ENCODE data around the gene RIC1. TPM values are rescaled to one million over a fixed set of nuclear protein-coding genes. Genes with fewer than 3 reads are reported as not detected.
"Not testable (repeated sequence)": the region's sequence is repeated elsewhere in the genome, so short reads cannot be mapped to it uniquely, and the experiment has no call there.

RIC1 gene
- total and polyA plus RNA-seq, 2 donors (not counting 1 experiment from before 2014, with no cell fraction given), result 38.9 to 43.1 TPM

DNA sequence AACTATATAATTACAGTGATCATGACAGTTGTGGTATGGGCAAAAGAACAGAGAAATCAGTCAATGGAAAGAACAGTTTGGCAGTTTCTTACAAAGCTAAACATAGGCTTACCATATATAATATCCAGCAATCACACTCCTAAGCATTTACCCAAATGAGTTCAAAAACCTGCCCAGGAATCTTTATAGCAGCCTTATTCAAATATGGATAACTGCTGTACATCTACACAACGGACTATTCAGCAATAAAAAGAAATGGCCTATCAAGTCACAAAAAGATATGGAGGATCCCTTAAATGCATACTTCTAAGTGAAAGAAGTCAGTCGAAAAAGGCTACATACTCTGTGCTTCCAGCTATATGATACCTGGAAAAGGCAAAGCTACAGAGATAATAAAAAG lies 167.4 kb downstream of the RIC1 start:
- Histone ChIP-seq H3K27me3 (ENCODE audit: control insufficient read depth, insufficient read depth, low read length) (no peaks in the 10 kb centered on the region), H3K79me2 (ENCODE audit: control insufficient read depth, insufficient read depth, low read length) (no peaks in the 10 kb centered on the region), H2AFZ (ENCODE audit: low read length) (no peak overlapping the region), H4K20me1 (ENCODE audit: control insufficient read depth, extremely low read depth, insufficient read depth, low read length) (no peaks in the 10 kb centered on the region), H3K36me3 (ENCODE audit: control insufficient read depth, insufficient read depth, low read length) (no peaks in the 10 kb centered on the region), H3K4me2 (ENCODE audit: extremely low read depth, insufficient read depth, low read length) (no peak overlapping the region), H3K9me3 (ENCODE audit: control insufficient read depth, insufficient read depth, low read depth, low read length) (no peaks in the 10 kb centered on the region), H3K4me1 (ENCODE audit: control insufficient read depth, extremely low read depth, insufficient read depth, low read length) (no peaks in the 10 kb centered on the region), H3K27ac (ENCODE audit: insufficient read depth, low read length) (no peak overlapping the region), H3K9ac (ENCODE audit: insufficient read depth, low read length) (no peak overlapping the region), H3K4me3 (replicated peaks in 1 of 4; ENCODE audit: control extremely low read depth in 1 of 4, insufficient read depth in 1 of 4, low read depth in 3 of 4, low read length in 4 of 4) (no peak overlapping the region)
- no peak for DNase-seq (ENCODE audit: low read depth in 2 of 2)
- TF ChIP-seq EZH2 (IDR thresholded peaks at IDR 0.05; ENCODE audit: low read length, missing control alignments) (no peak), CTCF (conservative IDR thresholded peaks at IDR 0.05 in 1 of 2, IDR thresholded peaks at IDR 0.05 in 1 of 2; ENCODE audit: low read depth in 1 of 2, low read length in 2 of 2) (no peak)

DNA sequence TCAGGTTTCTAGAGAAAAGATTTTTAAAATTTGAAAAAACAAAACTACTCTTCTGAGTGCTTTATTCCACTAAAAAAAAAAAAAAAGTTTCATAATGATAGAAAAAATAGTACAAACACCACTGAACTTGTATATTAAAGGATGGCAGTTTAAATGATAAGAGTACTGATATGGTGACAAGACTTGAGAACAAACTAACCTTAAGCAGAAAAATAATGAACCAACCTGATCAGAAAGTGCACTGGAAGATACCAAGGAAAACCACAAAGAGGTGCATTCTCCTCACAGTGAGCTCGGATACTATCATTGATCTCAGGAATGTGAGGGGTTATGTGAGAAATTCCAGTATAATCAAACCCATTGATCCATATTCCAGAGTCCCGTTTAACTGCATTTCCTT lies 169.7 kb downstream of the RIC1 start:
- Histone ChIP-seq H4K20me1 (ENCODE audit: control insufficient read depth, extremely low read depth, insufficient read depth, low read length) (no peaks in the 10 kb centered on the region), H3K4me3 (replicated peaks in 1 of 4; ENCODE audit: control extremely low read depth in 1 of 4, insufficient read depth in 1 of 4, low read depth in 3 of 4, low read length in 4 of 4) (no peak overlapping the region), H3K4me2 (ENCODE audit: extremely low read depth, insufficient read depth, low read length) (no peak overlapping the region), H2AFZ (ENCODE audit: low read length) (no peak overlapping the region), H3K27me3 (ENCODE audit: control insufficient read depth, insufficient read depth, low read length) (no peaks in the 10 kb centered on the region), H3K79me2 (ENCODE audit: control insufficient read depth, insufficient read depth, low read length) (no peaks in the 10 kb centered on the region), H3K4me1 (ENCODE audit: control insufficient read depth, extremely low read depth, insufficient read depth, low read length) (no peaks in the 10 kb centered on the region), H3K9ac (ENCODE audit: insufficient read depth, low read length) (no peak overlapping the region), H3K36me3 (ENCODE audit: control insufficient read depth, insufficient read depth, low read length) (no peaks in the 10 kb centered on the region), H3K9me3 (ENCODE audit: control insufficient read depth, insufficient read depth, low read depth, low read length) (no peaks in the 10 kb centered on the region), H3K27ac (ENCODE audit: insufficient read depth, low read length) (no peak overlapping the region)
- DNase-seq (ENCODE audit: low read depth in 2 of 2), result no peak
- TF ChIP-seq EZH2 (IDR thresholded peaks at IDR 0.05; ENCODE audit: low read length, missing control alignments) (no peak), CTCF (conservative IDR thresholded peaks at IDR 0.05 in 1 of 2, IDR thresholded peaks at IDR 0.05 in 1 of 2; ENCODE audit: low read depth in 1 of 2, low read length in 2 of 2) (no peak)

DNA sequence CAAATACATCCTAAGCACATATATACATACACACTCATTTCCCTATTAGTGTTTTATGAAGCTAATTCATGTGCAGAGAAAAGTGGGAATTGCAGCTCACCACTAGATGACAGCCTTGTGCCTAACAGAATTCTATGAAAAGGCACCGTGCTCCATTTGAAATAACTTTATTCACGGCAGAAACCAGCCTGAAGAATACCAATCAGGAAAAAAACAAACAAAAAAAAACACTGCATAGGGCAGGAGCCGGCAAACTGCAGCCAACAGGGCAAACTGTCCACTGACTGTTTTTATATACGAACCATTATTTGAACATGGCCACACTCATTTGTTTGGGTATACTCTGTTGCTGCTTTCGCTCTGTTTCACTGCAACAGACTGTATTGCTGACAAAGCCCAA lies 170.4 kb downstream of the RIC1 start:
- Histone ChIP-seq H3K9me3 (ENCODE audit: control insufficient read depth, insufficient read depth, low read depth, low read length) (no peaks in the 10 kb centered on the region), H3K36me3 (ENCODE audit: control insufficient read depth, insufficient read depth, low read length) (no peaks in the 10 kb centered on the region), H4K20me1 (ENCODE audit: control insufficient read depth, extremely low read depth, insufficient read depth, low read length) (no peaks in the 10 kb centered on the region), H3K79me2 (ENCODE audit: control insufficient read depth, insufficient read depth, low read length) (no peaks in the 10 kb centered on the region), H3K4me1 (ENCODE audit: control insufficient read depth, extremely low read depth, insufficient read depth, low read length) (no peaks in the 10 kb centered on the region), H3K4me2 (ENCODE audit: extremely low read depth, insufficient read depth, low read length) (peak overlapping the region; percentile 28), H3K9ac (ENCODE audit: insufficient read depth, low read length) (no peak overlapping the region), H3K27me3 (ENCODE audit: control insufficient read depth, insufficient read depth, low read length) (no peaks in the 10 kb centered on the region), H3K27ac (ENCODE audit: insufficient read depth, low read length) (no peak overlapping the region), H2AFZ (ENCODE audit: low read length) (no peak overlapping the region), H3K4me3 (replicated peaks in 1 of 4; ENCODE audit: control extremely low read depth in 1 of 4, insufficient read depth in 1 of 4, low read depth in 3 of 4, low read length in 4 of 4) (peak overlapping the region in 1 of 4 experiments; percentile 27)
- TF ChIP-seq EZH2 (IDR thresholded peaks at IDR 0.05; ENCODE audit: low read length, missing control alignments), result no peak
- peak; percentile 87 to 91 for TF ChIP-seq CTCF (conservative IDR thresholded peaks at IDR 0.05 in 1 of 2, IDR thresholded peaks at IDR 0.05 in 1 of 2; ENCODE audit: low read depth in 1 of 2, low read length in 2 of 2)
- peak; percentile 41 to 74 for DNase-seq (ENCODE audit: low read depth in 2 of 2)

GRCh38 chr9:5800378-5800777 lies 171.5 kb downstream of the RIC1 start:
- not testable (repeated sequence) for H3K4me2 ChIP-seq (ENCODE audit: extremely low read depth, insufficient read depth, low read length); H3K36me3 ChIP-seq (ENCODE audit: control insufficient read depth, insufficient read depth, low read length); H3K9me3 ChIP-seq (ENCODE audit: control insufficient read depth, insufficient read depth, low read depth, low read length); H3K79me2 ChIP-seq (ENCODE audit: control insufficient read depth, insufficient read depth, low read length); H2AFZ ChIP-seq (ENCODE audit: low read length); H3K27me3 ChIP-seq (ENCODE audit: control insufficient read depth, insufficient read depth, low read length); H4K20me1 ChIP-seq (ENCODE audit: control insufficient read depth, extremely low read depth, insufficient read depth, low read length); H3K9ac ChIP-seq (ENCODE audit: insufficient read depth, low read length); H3K4me1 ChIP-seq (ENCODE audit: control insufficient read depth, extremely low read depth, insufficient read depth, low read length); DNase-seq (ENCODE audit: low read depth in 2 of 2); H3K27ac ChIP-seq (ENCODE audit: insufficient read depth, low read length); H3K4me3 ChIP-seq (replicated peaks in 1 of 4; ENCODE audit: control extremely low read depth in 1 of 4, insufficient read depth in 1 of 4, low read depth in 3 of 4, low read length in 4 of 4)
